Left lung (tissue), 10 donors: Measurements from ENCODE around the gene PLOD3. TPM values are rescaled to one million over a fixed set of nuclear protein-coding genes. Genes with fewer than 3 reads are reported as not detected.
"Not testable (repeated sequence)": the region's sequence is repeated elsewhere in the genome, so short reads cannot be mapped to it uniquely, and the experiment has no call there.

Experiments used
- ATAC-seq: fragments of 200-7000 bp; cut with Tn5 transposase; one replicate; pipeline ENCODE4 v1.9.1; 2020; ENCODE audit warnings: moderate library complexity
- DNase-seq, 4 donors: peaks; one replicate each; pipeline ENCODE4 v3.0.0-alpha.2; 2013 to 2020
- H3K27ac ChIP-seq, 2 donors: fragments of 200-600 bp; sonication (generic) in 1 of 2; one replicate each; pipeline versions ENCODE4 v1.5.0 to v1.8.0; 2020 to 2021
- H3K27me3 ChIP-seq, 2 donors: fragments of 200-600 bp; sonication (generic) in 1 of 2; one replicate each; pipeline versions ENCODE4 v1.5.0 to v1.8.0; 2020 to 2021
- H3K36me3 ChIP-seq, 2 donors: fragments of 200-600 bp; sonication (generic) in 1 of 2; one replicate each; pipeline versions ENCODE4 v1.5.0 to v1.8.0; 2020 to 2021
- H3K4me1 ChIP-seq, 2 donors: fragments of 200-600 bp; one replicate each; pipeline ENCODE4 v1.8.0; 2021
- H3K4me3 ChIP-seq, 2 donors: fragments of 200-600 bp; sonication (generic) in 1 of 2; one replicate each; pipeline versions ENCODE4 v1.5.0 to v1.8.0; 2020 to 2021; ENCODE audit warnings: mild to moderate bottlenecking in 1 of 2
- H3K9me3 ChIP-seq, 2 donors: fragments of 200-600 bp; sonication (generic) in 1 of 2; one replicate each; pipeline versions ENCODE4 v1.5.0 to v1.8.0; 2020 to 2021
- intact Hi-C, 2 donors: fragments of 100-400 bp; cut with DNase I; formaldehyde crosslinking; loops; one replicate each; pipeline versions ENCODE4 v1.11.2 to v1.14.2; 2022
- polyA plus RNA-seq, 6 donors: library from polyadenylated mRNA; unstranded; fragments of 120-200 nt; gene quantifications; one replicate each; pipeline ENCODE4 v1.2.1, GENCODE V29; 2013; ENCODE audit not compliant: insufficient read length in 6 of 6
- total RNA-seq, 2 donors: library from RNA; stranded (reverse); fragmentation: NEBNext Ultra II Directional; extraction: Animal tissue kit (Norgen Biotek cat#: 25700); gene quantifications; one replicate each; pipeline ENCODE4 v1.2.1, GENCODE V29; 2021
- TF ChIP-seq, protein P1 (sequence below), 2 donors: fragments of 200-600 bp; sonication (generic) in 1 of 2; IDR thresholded peaks; one replicate each; pipeline versions ENCODE4 v1.5.0 to v1.8.0; 2021; ENCODE audit warnings: antibody characterized with exemption in 2 of 2
- donor health status: DM: no; HTN: yes; CAD: no.
- donor health status: DM: no; HTN: no; CAD: no.

PLOD3 gene
- total and polyA plus RNA-seq, 8 donors: 60.9 to 120 (median 66.2) TPM

DNA sequence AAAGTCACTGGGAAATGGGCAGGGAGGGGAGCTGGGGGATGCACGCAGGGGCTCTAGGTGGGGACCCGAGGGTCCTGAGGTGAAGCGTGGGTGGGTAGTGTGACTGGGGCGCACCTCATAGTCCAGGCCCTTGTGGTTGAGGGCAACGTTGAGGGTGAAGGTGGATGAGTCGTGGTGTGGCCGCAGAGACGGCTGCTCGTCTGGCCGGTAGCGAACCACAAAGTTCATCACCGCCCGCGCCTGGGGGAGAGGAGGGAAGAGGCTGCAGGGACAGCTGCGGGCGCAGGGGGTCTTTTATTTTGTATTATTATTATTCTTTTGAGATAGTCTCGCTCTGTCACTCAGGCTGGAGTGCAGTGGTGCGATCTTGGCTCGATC is 10.7 kb downstream of the PLOD3 start:
- intact Hi-C loops: no loop called here
- H3K9me3 ChIP-seq: no peaks in the 10 kb centered on the region
- TF ChIP-seq, protein P1, sequence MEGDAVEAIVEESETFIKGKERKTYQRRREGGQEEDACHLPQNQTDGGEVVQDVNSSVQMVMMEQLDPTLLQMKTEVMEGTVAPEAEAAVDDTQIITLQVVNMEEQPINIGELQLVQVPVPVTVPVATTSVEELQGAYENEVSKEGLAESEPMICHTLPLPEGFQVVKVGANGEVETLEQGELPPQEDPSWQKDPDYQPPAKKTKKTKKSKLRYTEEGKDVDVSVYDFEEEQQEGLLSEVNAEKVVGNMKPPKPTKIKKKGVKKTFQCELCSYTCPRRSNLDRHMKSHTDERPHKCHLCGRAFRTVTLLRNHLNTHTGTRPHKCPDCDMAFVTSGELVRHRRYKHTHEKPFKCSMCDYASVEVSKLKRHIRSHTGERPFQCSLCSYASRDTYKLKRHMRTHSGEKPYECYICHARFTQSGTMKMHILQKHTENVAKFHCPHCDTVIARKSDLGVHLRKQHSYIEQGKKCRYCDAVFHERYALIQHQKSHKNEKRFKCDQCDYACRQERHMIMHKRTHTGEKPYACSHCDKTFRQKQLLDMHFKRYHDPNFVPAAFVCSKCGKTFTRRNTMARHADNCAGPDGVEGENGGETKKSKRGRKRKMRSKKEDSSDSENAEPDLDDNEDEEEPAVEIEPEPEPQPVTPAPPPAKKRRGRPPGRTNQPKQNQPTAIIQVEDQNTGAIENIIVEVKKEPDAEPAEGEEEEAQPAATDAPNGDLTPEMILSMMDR (IDR thresholded peaks at IDR 0.05): no peak
- no peak for DNase-seq
- peaks cover 0 to 61% of the 10 kb centered on the region in 2 donors for H3K36me3 ChIP-seq
- H3K4me3 ChIP-seq: no peak overlapping the region
- peaks cover 0 to 4% of the 10 kb centered on the region in 2 donors for H3K4me1 ChIP-seq
- no peak overlapping the region for H3K27ac ChIP-seq
- peaks cover 14 to 24% of the 10 kb centered on the region in 2 donors for H3K27me3 ChIP-seq
- ATAC-seq: no peak

GRCh38 chr7:101205901-101206664 is 11.3 kb downstream of the PLOD3 start:
- intact Hi-C loops: no loop called here
- Histone ChIP-seq H3K36me3 (peaks cover 0 to 55% of the 10 kb centered on the region in 2 donors), H3K9me3 (no peaks in the 10 kb centered on the region), H3K27me3 (peaks cover 19 to 29% of the 10 kb centered on the region in 2 donors), H3K4me3 (no peak overlapping the region), H3K27ac (no peak overlapping the region), H3K4me1 (peaks cover 0 to 4% of the 10 kb centered on the region in 2 donors)
- no peak for DNase-seq
- ATAC-seq: no peak
- TF ChIP-seq, protein P1 (IDR thresholded peaks at IDR 0.05): no peak

GRCh38 chr7:101203740-101204738 is 13.3 kb downstream of the PLOD3 start:
- ATAC-seq, H3K4me1 ChIP-seq, H3K9me3 ChIP-seq, intact Hi-C loops, H3K27ac ChIP-seq, H3K4me3 ChIP-seq, DNase-seq: not testable (repeated sequence)
- H3K36me3 ChIP-seq: peaks cover 0 to 34% of the 10 kb centered on the region in 2 donors
- peaks cover 27 to 50% of the 10 kb centered on the region in 2 donors for H3K27me3 ChIP-seq

GRCh38 chr7:101202603-101202918 is 14.8 kb downstream of the PLOD3 start:
- Histone ChIP-seq H3K36me3 (peaks cover 0 to 20% of the 10 kb centered on the region in 2 donors), H3K9me3 (no peaks in the 10 kb centered on the region), H3K4me1 (peaks cover 0 to 4% of the 10 kb centered on the region in 2 donors), H3K27ac (no peak overlapping the region), H3K4me3 (no peak overlapping the region), H3K27me3 (peaks cover 27 to 65% of the 10 kb centered on the region in 2 donors)
- TF ChIP-seq, protein P1 (IDR thresholded peaks at IDR 0.05): no peak
- intact Hi-C loops: no loop called here
- DNase-seq: no peak
- ATAC-seq: no peak

- Histone ChIP-seq H3K36me3 (peaks cover 0 to 14% of the 10 kb centered on the region in 2 donors), H3K4me1 (peaks cover 0 to 4% of the 10 kb centered on the region in 2 donors), H3K4me3 (no peak overlapping the region), H3K27ac (no peak overlapping the region), H3K27me3 (peaks cover 27 to 66% of the 10 kb centered on the region in 2 donors), H3K9me3 (no peaks in the 10 kb centered on the region)
- peak; percentile 42 for ATAC-seq
- DNase-seq: no peak
- TF ChIP-seq, protein P1 (IDR thresholded peaks at IDR 0.05): no peak
- intact Hi-C loops: no loop called here
Observed at GRCh38 chr7:101201695-101202602, 15.4 kb downstream of the PLOD3 start.
